Measurements from ENCODE around the gene U2AF2.

GRCh38 chr19:55674459-55674840, 19.6 kb downstream of the U2AF2 start:
- TF ChIP-seq CTCF (conservative IDR thresholded peaks at IDR 0.05; ENCODE audit: low read length) (no peak), EZH2phosphoT487 (IDR thresholded peaks at IDR 0.05; ENCODE audit: borderline replicate concordance, low read depth, low read length) (no peak)

Measured in OCI-LY7 (cell line).